HepG2 (cell line): ENCODE data around the gene XPC. TPM values are rescaled to one million over a fixed set of nuclear protein-coding genes. Genes with fewer than 3 reads are reported as not detected.

Experiments used
- ATAC-seq: fragments of 200-7000 bp; cut with Tn5 transposase; 3 replicates; pipeline ENCODE4 v1.9.1; 2020; ENCODE audit warnings: mild to moderate bottlenecking, moderate library complexity
- BruUV-seq: library from RNA; stranded (reverse); fragments of 400-500 nt; replicated peaks from 2 replicates; lab custom pipeline; 2021; lab: Mats Ljungman, UMichigan
- CTCF ChIA-PET: fragments of 300-600 bp; formaldehyde crosslinking; extraction: SDS; loops from one replicate; lab custom pipeline; 2021; ENCODE audit warnings: low total read pairs, inconsistent platforms, low intra/inter-chr PET ratio; lab: Yijun Ruan, JAX
- POLR2A ChIA-PET: fragments of 350-600 bp; sonication (Branson Sonifier 250); formaldehyde crosslinking; loops from one replicate; lab custom pipeline; 2020; ENCODE audit warnings: antibody characterized with exemption, inconsistent platforms; lab: Yijun Ruan, JAX
- DNase-seq: peaks from one replicate; pipeline ENCODE4 v3.0.0-alpha.2; 2015; ENCODE audit warnings: low spot score
- FAIRE-seq: peaks from 3 replicates; lab custom pipeline; 2011; peaks lifted over from hg19 to GRCh38; lab: Jason Lieb, UNC
- H2AFZ ChIP-seq: one replicate; pipeline ENCODE4 v1.6.1; 2011; ENCODE audit warnings: low read length, inconsistent platforms
- H3K27ac ChIP-seq: fragments of 300-600 bp; 3 replicates; pipeline ENCODE4 v1.8.0; 2011; ENCODE audit warnings: mixed run types, mild to moderate bottlenecking, mixed read lengths, low read length, inconsistent platforms; ENCODE audit not compliant: insufficient read depth; ENCODE audit errors: extremely low read length
- H3K27me3 ChIP-seq, 2 experiments: fragments of 200-600 bp in 1 of 2; 2 replicates in 1 of 2; 3 replicates in 1 of 2; pipeline versions ENCODE4 v1.6.0 to v1.8.0; 2011; ENCODE audit warnings: low read length in 2 of 2, mild to moderate bottlenecking in 2 of 2, moderate library complexity in 2 of 2, inconsistent platforms in 1 of 2; ENCODE audit not compliant: insufficient read depth in 2 of 2, control insufficient read depth in 1 of 2
- H3K36me3 ChIP-seq, 2 experiments: fragments of 200-600 bp in 1 of 2; replicated peaks in 1 of 2; 2 replicates in 1 of 2; 3 replicates in 1 of 2; pipeline versions ENCODE4 v1.5.1 to v1.8.0; 2011; ENCODE audit warnings: low read length in 2 of 2, inconsistent platforms in 1 of 2; ENCODE audit not compliant: insufficient read depth in 2 of 2, control insufficient read depth in 1 of 2
- H3K4me1 ChIP-seq: 2 replicates; pipeline ENCODE4 v1.5.1; 2012; ENCODE audit warnings: low read length, inconsistent platforms; ENCODE audit not compliant: insufficient read depth
- H3K4me2 ChIP-seq: 2 replicates; pipeline ENCODE4 v1.6.0; 2011; ENCODE audit warnings: low read depth, low read length, inconsistent platforms
- H3K4me3 ChIP-seq, 3 experiments: fragments of 200-600 bp in 1 of 3; sonication (generic), shearing (Covaris generic) in 1 of 3; replicated peaks in 1 of 3; 2 replicates each; pipeline ENCODE4 v1.5.1; 2011 to 2016; ENCODE audit warnings: low read length in 3 of 3, inconsistent platforms in 2 of 3, low read depth in 2 of 3, mild to moderate bottlenecking in 2 of 3, control low read depth in 1 of 3, mixed read lengths in 1 of 3; ENCODE audit not compliant: insufficient read depth in 1 of 3
- H3K79me2 ChIP-seq: one replicate; pipeline ENCODE4 v1.6.1; 2011; ENCODE audit warnings: low read length, inconsistent platforms; ENCODE audit not compliant: insufficient read depth
- H3K9ac ChIP-seq: 2 replicates; pipeline ENCODE4 v1.6.0; 2011; ENCODE audit warnings: mild to moderate bottlenecking, low read depth, low read length, inconsistent platforms; ENCODE audit not compliant: insufficient read depth
- H3K9me3 ChIP-seq: 2 replicates; pipeline ENCODE4 v1.5.1; 2012; ENCODE audit warnings: mild to moderate bottlenecking, low read length
- H4K20me1 ChIP-seq: 2 replicates; pipeline ENCODE4 v1.6.0; 2011; ENCODE audit warnings: inconsistent platforms, mild to moderate bottlenecking, low read length, moderate library complexity; ENCODE audit not compliant: insufficient read depth
- ASH2L ChIP-seq: fragments of 300-600, 200-600 bp; sonication (generic); IDR thresholded peaks from 2 replicates; pipeline ENCODE4 v1.7.0; 2017; ENCODE audit warnings: low read depth, mild to moderate bottlenecking, moderate library complexity, mixed read lengths, low read length; ENCODE audit not compliant: insufficient read length
- EZH2 ChIP-seq: conservative IDR thresholded peaks from 2 replicates; pipeline ENCODE4 v1.6.1; 2012; ENCODE audit warnings: mild to moderate bottlenecking, low read depth, low read length, moderate library complexity
- HMG20B ChIP-seq: conservative IDR thresholded peaks from 2 replicates; pipeline ENCODE4 v1.6.1; 2016; ENCODE audit warnings: missing genetic modification reagents, missing compliant biosample characterization
- HNRNPK ChIP-seq: fragments of 200-400 bp; formaldehyde crosslinking; IDR thresholded peaks from 2 replicates; pipeline ENCODE4 v1.6.1; 2018; ENCODE audit warnings: low read length, low read depth, moderate library complexity, mild to moderate bottlenecking; ENCODE audit not compliant: poor library complexity, severe bottlenecking
- NR2F6 ChIP-seq, 2 experiments: IDR thresholded peaks; 2 replicates each; pipeline ENCODE4 v1.6.1; 2016; ENCODE audit warnings: antibody characterized with exemption in 1 of 2, mild to moderate bottlenecking in 1 of 2
- RCOR2 ChIP-seq: IDR thresholded peaks from 2 replicates; pipeline ENCODE4 v1.6.1; 2016; ENCODE audit warnings: missing biosample characterization, missing genetic modification reagents
- U2AF1 ChIP-seq: fragments of 200-400 bp; formaldehyde crosslinking; optimal IDR thresholded peaks from 2 replicates; pipeline ENCODE3; 2017; ENCODE audit warnings: mild to moderate bottlenecking, low read depth, low read length
- YY1 ChIP-seq: IDR thresholded peaks from 2 replicates; pipeline ENCODE4 v1.6.1; 2011; ENCODE audit warnings: low read length, low read depth, moderate library complexity, mild to moderate bottlenecking; ENCODE audit not compliant: insufficient read depth, insufficient replicate concordance
- ZNF180 ChIP-seq: sonication (generic); formaldehyde crosslinking; IDR thresholded peaks from 2 replicates; pipeline ENCODE4 v1.4.0; 2020; ENCODE audit warnings: low read depth, missing genetic modification reagents, borderline replicate concordance
- ZNF205 ChIP-seq: IDR thresholded peaks from 2 replicates; pipeline ENCODE4 v1.6.1; 2018; ENCODE audit warnings: missing biosample characterization, missing genetic modification reagents
- ZNF670 ChIP-seq: sonication (generic); formaldehyde crosslinking; IDR thresholded peaks from 2 replicates; pipeline ENCODE4 v1.8.0; 2022; ENCODE audit warnings: mild to moderate bottlenecking, missing genetic modification reagents, borderline replicate concordance
- WGBS: methylation state at CpG from one replicate; pipeline ENCODE4 v1.1.6; 2017; ENCODE audit warnings: low lambda C conversion rate; 5-methylcytosine and 5-hydroxymethylcytosine counted together
- in situ Hi-C: cut with HindIII; loops from 2 replicates; pipeline ENCODE4 v1.10.0; 2017; ENCODE audit warnings: low pct_unique_long_range_greater_than_20kb; ENCODE audit not compliant: extremely low pct_ligation_motif_present
- intact Hi-C: fragments of 100-400 bp; cut with micrococcal nuclease; formaldehyde crosslinking; loops from one replicate; pipeline ENCODE4 v1.10.0; 2022; ENCODE audit not compliant: unreplicated experiment
- polyA plus RNA-seq, 8 experiments: library from polyadenylated mRNA; depleted of rRNA in 3 of 8; stranded (reverse) in 7 of 8; unstranded in 1 of 8; fragments of >200 nt; fragmentation: Illumina TruSeq in 4 of 8; extraction: Trizol in 4 of 8; gene quantifications; 2 replicates each; pipeline versions ENCODE4 v1.2.1 to v1.2.3, GENCODE V29; 2011 to 2016; ENCODE audit warnings: low read depth in 4 of 8, missing spikeins in 1 of 8, mixed read lengths in 1 of 8; ENCODE audit not compliant: insufficient read depth in 1 of 8
- total RNA-seq, 5 experiments: library from RNA; depleted of rRNA; stranded (reverse); fragments of >200 nt; fragmentation: Illumina TruSeq; extraction: Trizol; gene quantifications; 2 replicates each; pipeline ENCODE4 v1.2.3, GENCODE V29; 2016; ENCODE audit warnings: low read depth in 1 of 5
- TF ChIP-seq, protein P1 (sequence below): sonication (generic); formaldehyde crosslinking; IDR thresholded peaks from 2 replicates; pipeline ENCODE4 v1.5.0; 2020; ENCODE audit warnings: missing genetic modification reagents, mild to moderate bottlenecking, borderline replicate concordance
- TF ChIP-seq, protein P2 (sequence below): sonication (generic); formaldehyde crosslinking; IDR thresholded peaks from 2 replicates; pipeline ENCODE4 v1.4.0; 2020; ENCODE audit warnings: missing genetic modification reagents
- TF ChIP-seq, protein P3 (sequence below): sonication (generic); formaldehyde crosslinking; IDR thresholded peaks from 2 replicates; pipeline ENCODE4 v1.5.0; 2020; ENCODE audit warnings: mild to moderate bottlenecking, missing genetic modification reagents
- TF ChIP-seq, protein P4 (sequence below): sonication (generic); formaldehyde crosslinking; IDR thresholded peaks from 2 replicates; pipeline ENCODE4 v1.5.0; 2020; ENCODE audit warnings: missing genetic modification reagents

The XPC gene
- total and polyA plus RNA-seq, 2 of the 13 experiments (the other 11 are each of a cell fraction or from before 2014, with no cell fraction given): 9.4 to 24.1 TPM

DNA sequence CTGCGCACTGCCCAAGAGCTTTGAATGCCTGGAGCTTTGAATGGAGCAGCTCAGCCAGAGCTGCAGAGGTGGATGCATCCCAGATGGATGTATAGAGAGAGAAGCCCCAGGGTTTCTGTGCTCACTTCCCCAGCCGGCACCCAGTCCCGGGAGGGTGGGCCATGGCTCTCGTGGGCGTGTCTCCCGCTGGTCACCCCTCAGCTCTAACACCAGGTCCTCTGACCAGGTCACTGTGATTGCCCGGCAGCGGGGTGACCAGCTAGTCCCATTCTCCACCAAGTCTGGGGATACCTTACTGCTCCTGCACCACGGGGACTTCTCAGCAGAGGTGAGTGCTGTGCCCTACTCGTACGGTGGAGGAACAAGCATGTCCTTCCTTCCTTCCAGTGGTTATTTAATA lies 42.8 kb downstream of the XPC start:
- Histone ChIP-seq H3K4me1 (peaks cover 15% of the 10 kb centered on the region), H4K20me1 (no peaks in the 10 kb centered on the region), H3K4me3 (no peak overlapping the region), H3K9ac (no peak overlapping the region), H3K9me3 (no peaks in the 10 kb centered on the region), H3K79me2 (no peaks in the 10 kb centered on the region), H3K27ac (no peak overlapping the region), H2AFZ (no peak overlapping the region), H3K27me3 (no peaks in the 10 kb centered on the region), H3K4me2 (no peak overlapping the region), H3K36me3 (peaks cover 31 to 71% of the 10 kb centered on the region in 2 experiments)
- FAIRE-seq: no peak
- BruUV-seq: no TSS peak
- ChIA-PET CTCF (no interaction called here), POLR2A (interaction anchor here (3.5 kb wide), 1 partner anchor 11 kb away, joined by 21 read pairs; the partner anchor contains the start of genes CHCHD4 and TMEM43)
- intact Hi-C loops (no loop called here), in situ Hi-C loops (no loop called here)
- DNase-seq: no peak
- TF ChIP-seq, protein P1, sequence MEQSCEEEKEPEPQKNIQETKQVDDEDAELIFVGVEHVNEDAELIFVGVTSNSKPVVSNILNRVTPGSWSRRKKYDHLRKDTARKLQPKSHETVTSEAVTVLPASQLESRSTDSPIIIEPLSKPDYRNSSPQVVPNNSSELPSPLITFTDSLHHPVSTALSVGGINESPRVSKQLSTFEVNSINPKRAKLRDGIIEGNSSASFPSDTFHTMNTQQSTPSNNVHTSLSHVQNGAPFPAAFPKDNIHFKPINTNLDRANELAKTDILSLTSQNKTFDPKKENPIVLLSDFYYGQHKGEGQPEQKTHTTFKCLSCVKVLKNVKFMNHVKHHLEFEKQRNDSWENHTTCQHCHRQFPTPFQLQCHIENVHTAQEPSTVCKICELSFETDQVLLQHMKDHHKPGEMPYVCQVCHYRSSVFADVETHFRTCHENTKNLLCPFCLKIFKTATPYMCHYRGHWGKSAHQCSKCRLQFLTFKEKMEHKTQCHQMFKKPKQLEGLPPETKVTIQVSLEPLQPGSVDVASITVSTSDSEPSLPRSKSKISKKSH (CRISPR knock-in tag): no peak
- TF ChIP-seq ZNF205: no peak
- no peak for TF ChIP-seq EZH2
- TF ChIP-seq YY1: no peak
- no peak for TF ChIP-seq U2AF1
- no peak for TF ChIP-seq HMG20B (CRISPR knock-in tag)
- TF ChIP-seq RCOR2 (CRISPR knock-in tag): no peak
- no peak for TF ChIP-seq ZNF670
- TF ChIP-seq, protein P2, sequence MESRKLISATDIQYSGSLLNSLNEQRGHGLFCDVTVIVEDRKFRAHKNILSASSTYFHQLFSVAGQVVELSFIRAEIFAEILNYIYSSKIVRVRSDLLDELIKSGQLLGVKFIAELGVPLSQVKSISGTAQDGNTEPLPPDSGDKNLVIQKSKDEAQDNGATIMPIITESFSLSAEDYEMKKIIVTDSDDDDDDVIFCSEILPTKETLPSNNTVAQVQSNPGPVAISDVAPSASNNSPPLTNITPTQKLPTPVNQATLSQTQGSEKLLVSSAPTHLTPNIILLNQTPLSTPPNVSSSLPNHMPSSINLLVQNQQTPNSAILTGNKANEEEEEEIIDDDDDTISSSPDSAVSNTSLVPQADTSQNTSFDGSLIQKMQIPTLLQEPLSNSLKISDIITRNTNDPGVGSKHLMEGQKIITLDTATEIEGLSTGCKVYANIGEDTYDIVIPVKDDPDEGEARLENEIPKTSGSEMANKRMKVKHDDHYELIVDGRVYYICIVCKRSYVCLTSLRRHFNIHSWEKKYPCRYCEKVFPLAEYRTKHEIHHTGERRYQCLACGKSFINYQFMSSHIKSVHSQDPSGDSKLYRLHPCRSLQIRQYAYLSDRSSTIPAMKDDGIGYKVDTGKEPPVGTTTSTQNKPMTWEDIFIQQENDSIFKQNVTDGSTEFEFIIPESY (CRISPR knock-in tag): no peak
- TF ChIP-seq, protein P3, sequence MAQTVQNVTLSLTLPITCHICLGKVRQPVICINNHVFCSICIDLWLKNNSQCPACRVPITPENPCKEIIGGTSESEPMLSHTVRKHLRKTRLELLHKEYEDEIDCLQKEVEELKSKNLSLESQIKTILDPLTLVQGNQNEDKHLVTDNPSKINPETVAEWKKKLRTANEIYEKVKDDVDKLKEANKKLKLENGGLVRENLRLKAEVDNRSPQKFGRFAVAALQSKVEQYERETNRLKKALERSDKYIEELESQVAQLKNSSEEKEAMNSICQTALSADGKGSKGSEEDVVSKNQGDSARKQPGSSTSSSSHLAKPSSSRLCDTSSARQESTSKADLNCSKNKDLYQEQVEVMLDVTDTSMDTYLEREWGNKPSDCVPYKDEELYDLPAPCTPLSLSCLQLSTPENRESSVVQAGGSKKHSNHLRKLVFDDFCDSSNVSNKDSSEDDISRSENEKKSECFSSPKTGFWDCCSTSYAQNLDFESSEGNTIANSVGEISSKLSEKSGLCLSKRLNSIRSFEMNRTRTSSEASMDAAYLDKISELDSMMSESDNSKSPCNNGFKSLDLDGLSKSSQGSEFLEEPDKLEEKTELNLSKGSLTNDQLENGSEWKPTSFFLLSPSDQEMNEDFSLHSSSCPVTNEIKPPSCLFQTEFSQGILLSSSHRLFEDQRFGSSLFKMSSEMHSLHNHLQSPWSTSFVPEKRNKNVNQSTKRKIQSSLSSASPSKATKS (CRISPR knock-in tag): no peak
- TF ChIP-seq, protein P4, sequence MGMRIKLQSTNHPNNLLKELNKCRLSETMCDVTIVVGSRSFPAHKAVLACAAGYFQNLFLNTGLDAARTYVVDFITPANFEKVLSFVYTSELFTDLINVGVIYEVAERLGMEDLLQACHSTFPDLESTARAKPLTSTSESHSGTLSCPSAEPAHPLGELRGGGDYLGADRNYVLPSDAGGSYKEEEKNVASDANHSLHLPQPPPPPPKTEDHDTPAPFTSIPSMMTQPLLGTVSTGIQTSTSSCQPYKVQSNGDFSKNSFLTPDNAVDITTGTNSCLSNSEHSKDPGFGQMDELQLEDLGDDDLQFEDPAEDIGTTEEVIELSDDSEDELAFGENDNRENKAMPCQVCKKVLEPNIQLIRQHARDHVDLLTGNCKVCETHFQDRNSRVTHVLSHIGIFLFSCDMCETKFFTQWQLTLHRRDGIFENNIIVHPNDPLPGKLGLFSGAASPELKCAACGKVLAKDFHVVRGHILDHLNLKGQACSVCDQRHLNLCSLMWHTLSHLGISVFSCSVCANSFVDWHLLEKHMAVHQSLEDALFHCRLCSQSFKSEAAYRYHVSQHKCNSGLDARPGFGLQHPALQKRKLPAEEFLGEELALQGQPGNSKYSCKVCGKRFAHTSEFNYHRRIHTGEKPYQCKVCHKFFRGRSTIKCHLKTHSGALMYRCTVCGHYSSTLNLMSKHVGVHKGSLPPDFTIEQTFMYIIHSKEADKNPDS: no peak
- TF ChIP-seq ZNF180 (CRISPR knock-in tag): no peak
- TF ChIP-seq ASH2L: no peak
- TF ChIP-seq NR2F6 (IDR thresholded peaks at IDR 0.05): no peak
- no peak for TF ChIP-seq NR2F6 (CRISPR knock-in tag; IDR thresholded peaks at IDR 0.05)
- TF ChIP-seq HNRNPK: no peak
- WGBS: 98% methylated on average over 11 of the region's 11 CpGs
- ATAC-seq: no peak
